HG03175 (cell line): ENCODE data around the gene FKBP14.

Experiments
- ATAC-seq: cut with Tn5 transposase; IDR thresholded peaks from one replicate; pipeline ENCODE4 v1.9.1; 2021; ENCODE audit warnings: mild to moderate bottlenecking, moderate library complexity; ENCODE audit not compliant: unreplicated experiment

Gene FKBP14

GRCh38 chr7:30026229-30027064 is at the start of gene FKBP14:
Gene FKBP14 (minus strand): TSS chr7:30026702. CDS start chr7:30026508, 194 bp downstream.
- ATAC-seq: peak; percentile 77

- no peak for ATAC-seq
Measured at GRCh38 chr7:30074422-30075030, 48.0 kb upstream of the FKBP14 start.

- ATAC-seq: no peak
Measured at GRCh38 chr7:30072735-30073134, 46.2 kb upstream of the FKBP14 start.

GRCh38 chr7:30070052-30070451 is 43.5 kb upstream of the FKBP14 start:
- no peak for ATAC-seq

- ATAC-seq: no peak
Measured at GRCh38 chr7:30069096-30069867, 42.8 kb upstream of the FKBP14 start.

- no peak for ATAC-seq
Measured at GRCh38 chr7:30068117-30068516, 41.6 kb upstream of the FKBP14 start.

- ATAC-seq: no peak
Measured at GRCh38 chr7:30066687-30067086, 40.2 kb upstream of the FKBP14 start.

- ATAC-seq: no peak
Measured at GRCh38 chr7:30065746-30066145, 39.2 kb upstream of the FKBP14 start.

- no peak for ATAC-seq
Measured at GRCh38 chr7:30062587-30062986, 36.1 kb upstream of the FKBP14 start.

GRCh38 chr7:30061786-30062185 is 35.3 kb upstream of the FKBP14 start:
- ATAC-seq: peak; percentile 64

- no peak for ATAC-seq
Measured at GRCh38 chr7:30057741-30058140, 31.2 kb upstream of the FKBP14 start.

- no peak for ATAC-seq
Measured at GRCh38 chr7:30053068-30053467, 26.6 kb upstream of the FKBP14 start.

- no peak for ATAC-seq
Measured at GRCh38 chr7:30049173-30049572, 22.7 kb upstream of the FKBP14 start.

GRCh38 chr7:30048582-30048981 is 22.1 kb upstream of the FKBP14 start:
- ATAC-seq: no peak

- no peak for ATAC-seq
Measured at GRCh38 chr7:30047124-30047523, 20.6 kb upstream of the FKBP14 start.

GRCh38 chr7:30046127-30046770 is 19.7 kb upstream of the FKBP14 start:
- no peak for ATAC-seq

GRCh38 chr7:30041526-30042269 is 15.2 kb upstream of the FKBP14 start:
- ATAC-seq: no peak

GRCh38 chr7:30040938-30041337 is 14.4 kb upstream of the FKBP14 start:
- no peak for ATAC-seq

GRCh38 chr7:30038196-30038980 is 11.9 kb upstream of the FKBP14 start:
- no peak for ATAC-seq

GRCh38 chr7:30036220-30036619 is 9.7 kb upstream of the FKBP14 start:
- no peak for ATAC-seq
